NOMO-1 (cell line): ENCODE results near the gene GATB.

ENCODE experiments used
- DNase-seq, 2 experiments: peaks; one replicate each; lab custom pipeline; 2025; ENCODE audit not compliant: unreplicated experiment in 2 of 2; lab: John Stamatoyannopoulos, UW

The GATB gene

GRCh38 chr4:151786158-151786495, 25.3 kb upstream of the GATB start:
- no peak for DNase-seq

- DNase-seq, result no peak
Measured at GRCh38 chr4:151785484-151786157, 24.8 kb upstream of the GATB start.

DNA sequence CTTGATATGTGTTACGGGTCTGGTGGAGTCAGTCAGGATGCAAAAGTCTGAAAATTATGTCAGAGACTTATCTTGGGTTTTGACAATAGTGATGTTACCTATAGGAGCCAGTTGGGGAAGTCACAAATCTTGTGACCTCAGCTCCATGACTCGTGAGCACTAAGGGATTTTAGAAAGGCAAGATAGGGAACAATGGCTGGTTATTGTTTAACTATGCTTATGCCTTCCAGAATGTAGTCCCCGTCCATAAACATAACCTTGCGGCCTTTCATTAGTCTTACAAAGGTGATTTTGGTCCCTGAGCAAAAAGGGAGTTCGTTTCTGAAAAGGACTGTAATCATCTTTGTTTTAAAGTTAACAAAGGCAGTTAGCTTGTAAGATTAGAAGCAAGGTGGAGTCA, 23.9 kb upstream of the GATB start:
- no peak for DNase-seq

DNA sequence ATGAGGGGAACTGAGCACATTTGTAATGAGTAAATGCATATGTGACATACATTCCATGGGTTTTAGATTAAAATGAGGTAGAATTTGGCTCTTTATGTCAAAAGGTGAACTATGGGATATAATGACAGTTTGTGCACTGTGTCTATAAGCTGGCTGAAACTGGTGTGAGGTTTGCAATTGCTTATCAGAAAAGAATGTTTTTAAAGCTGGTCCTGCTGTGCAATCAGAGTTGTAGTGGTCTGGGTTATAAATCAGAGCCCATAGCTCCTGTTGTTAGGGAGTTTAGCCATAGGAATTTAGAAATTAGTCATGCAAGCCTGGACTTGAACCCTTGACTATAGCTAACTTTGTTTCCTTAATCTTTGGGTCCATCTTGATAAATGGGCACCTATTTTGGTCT, 23.1 kb upstream of the GATB start:
- no peak for DNase-seq

DNA sequence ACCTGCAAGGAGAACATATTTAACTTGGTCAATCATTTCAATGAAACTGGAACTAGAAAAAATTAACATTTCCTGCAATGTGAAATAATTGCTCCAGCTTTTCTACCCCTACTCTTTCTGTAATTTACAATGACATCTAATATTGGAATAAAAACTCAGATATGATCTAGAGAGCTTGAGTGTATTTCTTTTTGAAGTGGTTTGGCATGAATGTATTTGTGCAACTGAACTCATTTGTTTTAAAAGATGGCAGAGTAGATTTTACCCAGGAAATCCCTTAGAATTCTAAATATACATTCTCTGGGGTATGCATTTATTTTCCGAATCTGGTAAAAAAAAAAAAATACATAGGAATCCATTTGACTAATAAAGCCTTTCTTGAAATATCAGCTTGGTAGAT, 21.5 kb upstream of the GATB start:
- DNase-seq, result no peak

GRCh38 chr4:151781026-151781425, 20.2 kb upstream of the GATB start:
- DNase-seq, result no peak

DNA sequence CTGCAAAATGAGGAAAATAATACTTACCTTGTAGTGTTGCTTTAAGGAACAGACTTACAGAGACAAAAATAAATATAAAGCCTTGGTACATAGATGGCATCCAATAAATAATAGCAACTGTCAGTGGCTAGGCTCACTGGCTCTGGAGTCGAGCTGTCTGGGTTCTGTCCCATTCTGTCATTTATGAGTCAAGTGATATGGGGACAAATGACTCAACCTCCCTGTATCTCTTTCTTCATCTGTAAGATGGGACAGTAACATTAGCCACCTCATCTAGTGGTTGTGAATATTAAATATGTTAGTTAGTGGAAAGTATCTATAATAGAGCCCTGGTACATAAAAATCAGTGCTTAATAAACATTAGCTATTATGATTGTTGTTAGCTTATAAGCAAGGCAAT, 16.7 kb upstream of the GATB start:
- no peak for DNase-seq

GRCh38 chr4:151774324-151774723, 13.5 kb upstream of the GATB start:
- no peak for DNase-seq

- no peak for DNase-seq
Measured at GRCh38 chr4:151772274-151772673, 11.5 kb upstream of the GATB start.

DNA sequence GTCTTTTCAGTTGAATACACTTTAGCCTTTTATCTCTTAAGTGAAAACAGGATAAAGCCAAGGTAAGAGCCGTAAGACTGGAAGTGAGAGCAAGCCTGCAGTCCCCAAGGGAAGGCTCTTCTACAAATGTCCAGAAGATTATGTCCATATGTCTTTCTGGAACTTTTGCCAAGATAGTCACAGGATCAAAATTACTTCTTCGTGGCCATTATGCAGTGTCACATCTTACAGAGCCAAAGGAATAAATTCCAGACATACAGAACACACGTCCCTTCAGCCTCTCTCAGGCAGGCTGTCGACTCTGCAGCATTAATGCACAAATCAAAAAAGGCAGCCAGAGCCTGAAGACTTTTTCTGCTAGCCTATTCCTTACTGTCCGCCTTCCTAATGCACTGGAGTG, 10.9 kb upstream of the GATB start:
- DNase-seq, result no peak

DNA sequence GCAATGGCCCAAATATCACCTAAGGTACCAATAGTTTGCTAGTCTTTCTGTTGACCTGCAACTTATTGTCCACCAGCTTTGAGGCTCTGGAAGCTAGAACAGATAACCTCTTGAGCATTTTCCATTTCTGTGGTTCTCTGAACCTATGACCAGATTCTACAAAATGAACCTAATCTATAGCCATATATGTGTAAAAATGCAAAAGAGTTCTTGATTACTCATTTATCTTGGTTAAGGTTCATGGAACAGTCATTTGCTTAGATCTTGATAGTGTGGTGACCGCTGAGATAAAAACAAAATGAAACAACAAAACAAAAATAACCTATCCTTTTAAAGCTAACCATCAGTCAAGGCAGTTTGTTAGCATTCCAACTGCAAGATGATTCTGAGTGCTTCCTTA, 9.3 kb upstream of the GATB start:
- DNase-seq, result no peak

GRCh38 chr4:151768835-151769234, 8.0 kb upstream of the GATB start:
- no peak for DNase-seq

- DNase-seq, result no peak
Measured at GRCh38 chr4:151766691-151767090, 5.9 kb upstream of the GATB start.

- no peak for DNase-seq
Measured at GRCh38 chr4:151760002-151760401, 805 bp downstream of the GATB start.

DNA sequence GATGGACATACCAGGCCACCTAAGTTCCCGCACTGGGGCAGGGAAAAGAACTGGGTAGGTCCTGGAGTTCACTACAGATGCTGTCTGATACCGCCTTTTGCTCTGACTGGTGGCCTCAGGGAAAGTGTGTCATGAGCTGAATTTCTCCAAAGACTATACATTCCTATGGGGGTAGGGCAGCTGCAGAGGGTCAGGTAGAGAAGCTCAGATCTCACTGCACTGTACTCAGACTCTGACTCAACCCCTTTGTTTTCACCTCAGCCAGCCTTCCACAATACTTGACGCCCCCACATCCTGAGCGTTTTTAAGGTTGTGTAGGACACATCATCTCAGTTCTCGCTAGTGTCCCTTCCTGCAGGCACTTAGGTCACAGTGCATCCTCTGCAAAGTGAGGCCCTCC, 7.8 kb downstream of the GATB start:
- no peak for DNase-seq

DNA sequence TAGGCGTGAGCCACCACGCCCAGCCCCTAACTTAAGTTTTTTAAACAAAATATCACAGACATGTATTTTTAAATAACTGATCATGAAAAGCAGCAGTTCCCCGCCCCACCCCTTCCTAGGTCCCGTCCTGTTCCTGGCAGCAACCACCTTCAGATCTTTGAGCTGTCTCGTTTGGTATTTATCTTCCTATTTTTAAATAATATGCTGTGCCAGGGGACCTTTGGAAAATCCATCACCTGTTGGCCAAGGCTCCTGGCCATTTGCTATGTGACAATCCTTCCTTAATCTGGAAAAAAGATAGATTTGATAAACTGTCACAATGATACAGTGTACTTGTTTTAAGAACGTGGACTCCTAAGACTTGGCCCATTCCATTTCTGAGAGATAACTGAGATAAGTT, 10.7 kb downstream of the GATB start:
- no peak for DNase-seq

GRCh38 chr4:151745481-151746231, 15.2 kb downstream of the GATB start:
- no peak for DNase-seq

- DNase-seq, result no peak
Measured at GRCh38 chr4:151744614-151745013, 16.2 kb downstream of the GATB start.

- no peak for DNase-seq
Measured at GRCh38 chr4:151743894-151744293, 16.9 kb downstream of the GATB start.

DNA sequence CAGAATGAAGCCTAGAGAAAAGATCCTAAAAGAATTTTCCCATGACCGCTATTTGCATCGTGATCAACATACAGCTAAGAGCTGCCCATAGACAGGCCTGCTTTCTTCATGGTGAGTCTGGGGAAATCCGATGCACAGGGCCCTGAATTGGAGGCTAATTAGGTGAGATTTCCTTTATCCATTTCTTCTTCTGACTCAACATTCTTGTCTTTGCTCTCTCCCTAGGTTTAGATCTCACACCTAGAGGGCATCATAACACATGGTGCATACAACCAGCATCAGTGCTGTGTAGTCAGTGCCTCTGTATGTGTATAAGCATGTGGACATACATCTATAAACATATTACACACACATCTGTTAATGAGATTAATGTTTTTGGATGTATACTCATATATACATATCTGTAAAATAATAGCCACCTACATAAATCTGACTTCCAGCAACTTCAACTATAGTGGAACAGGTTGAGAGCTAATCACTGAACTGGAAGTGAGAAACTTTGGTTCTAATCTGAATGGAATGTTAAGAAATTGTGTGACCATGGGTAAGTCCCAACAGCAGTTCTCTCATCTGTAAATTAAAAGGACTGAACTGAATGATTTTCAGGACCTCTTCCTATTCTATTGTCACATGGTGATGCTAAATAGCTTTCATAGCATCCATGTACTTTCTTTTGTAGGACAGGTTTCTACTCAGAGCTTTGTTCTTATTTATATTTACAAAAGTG, 17.5 kb downstream of the GATB start:
- DNase-seq, result no peak

GRCh38 chr4:151738720-151739517, 21.9 kb downstream of the GATB start:
- peak in 1 of 2 experiments; percentile 6 for DNase-seq
